Measurements from ENCODE around the gene GRHL1.

Gene GRHL1

DNA sequence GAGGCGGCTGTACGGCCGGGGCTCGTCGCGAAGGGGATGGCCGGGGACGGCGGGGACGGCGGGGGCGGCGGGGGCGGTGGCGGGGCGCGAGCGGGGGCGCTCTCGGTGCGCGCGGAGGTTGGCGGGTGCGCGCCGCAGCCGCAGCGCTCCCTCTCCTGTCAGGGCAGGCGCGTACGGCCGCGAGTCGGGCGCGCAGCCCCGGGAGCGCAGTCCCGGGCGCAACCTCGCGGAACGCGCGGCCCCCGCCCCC, 296 bp upstream of the GRHL1 start:
- no peak for TF ChIP-seq JUND (IDR thresholded peaks at IDR 0.05; ENCODE audit: low read depth)
- no peak for DNase-seq (ENCODE audit: low read depth in 1 of 2, low spot score in 1 of 2)
- in situ Hi-C loops (cut with HindIII; ENCODE audit: low pct_unique_long_range_greater_than_20kb, low sequenced_read_pairs), result no loop called here

DNA sequence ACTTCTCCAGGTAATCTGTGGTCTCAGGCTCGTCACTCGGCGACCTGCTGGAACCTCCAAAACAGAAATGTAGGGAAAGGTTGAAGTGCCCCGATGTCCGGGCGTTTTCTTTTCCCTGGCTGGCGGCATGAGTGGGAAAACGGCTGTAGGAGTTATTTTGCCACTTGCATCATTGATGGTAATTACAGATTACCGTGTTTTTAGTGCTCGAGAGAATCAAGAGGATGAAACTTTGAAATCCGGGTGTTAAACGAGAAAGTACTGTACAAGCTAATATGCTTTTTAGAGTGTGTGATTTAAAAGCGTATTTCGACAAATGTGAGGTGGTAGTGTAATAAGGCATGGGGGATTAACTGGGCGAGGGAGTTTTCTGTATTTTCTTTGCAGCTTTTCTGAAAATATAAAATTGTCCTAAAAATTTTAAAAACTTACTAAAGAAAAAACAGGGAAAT, 819 bp downstream of the GRHL1 start:
- no peak for DNase-seq (ENCODE audit: low read depth in 1 of 2, low spot score in 1 of 2)
- no peak for TF ChIP-seq JUND (IDR thresholded peaks at IDR 0.05; ENCODE audit: low read depth)
- in situ Hi-C loops (cut with HindIII; ENCODE audit: low pct_unique_long_range_greater_than_20kb, low sequenced_read_pairs), result no loop called here

DNA sequence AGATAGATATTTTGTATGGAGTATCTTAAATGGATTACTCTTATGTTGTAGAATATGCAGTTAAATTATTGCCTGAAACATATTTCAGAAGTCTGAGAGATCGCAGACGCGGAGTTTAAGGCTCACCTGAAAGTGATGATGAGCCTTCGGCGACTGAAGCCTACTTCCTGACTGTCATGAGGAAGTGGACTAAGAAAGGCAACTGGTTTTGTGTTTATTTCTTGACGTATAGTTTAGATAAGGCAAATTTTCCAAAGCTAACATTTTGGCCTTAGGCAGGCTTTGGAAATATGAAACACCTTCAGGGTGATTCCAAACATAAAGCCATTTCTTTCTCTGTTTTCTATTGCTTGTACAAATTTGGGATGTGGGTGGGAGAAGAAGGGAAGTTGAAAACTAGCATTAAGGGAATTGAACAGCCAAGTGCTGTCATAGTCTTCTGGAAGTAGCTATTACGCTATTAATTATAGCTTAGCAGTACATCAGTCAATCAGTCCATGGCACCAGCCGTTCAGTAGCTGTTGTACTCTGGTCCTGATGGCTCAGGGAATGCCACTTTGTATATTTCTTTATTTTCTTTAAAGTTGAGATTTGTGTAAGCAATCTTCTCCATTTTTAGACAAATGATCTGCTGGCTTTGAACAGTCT, 1.5 kb downstream of the GRHL1 start:
- no peak for TF ChIP-seq JUND (IDR thresholded peaks at IDR 0.05; ENCODE audit: low read depth)
- in situ Hi-C loops (cut with HindIII; ENCODE audit: low pct_unique_long_range_greater_than_20kb, low sequenced_read_pairs), result no loop called here
- no peak for DNase-seq (ENCODE audit: low read depth in 1 of 2, low spot score in 1 of 2)

DNA sequence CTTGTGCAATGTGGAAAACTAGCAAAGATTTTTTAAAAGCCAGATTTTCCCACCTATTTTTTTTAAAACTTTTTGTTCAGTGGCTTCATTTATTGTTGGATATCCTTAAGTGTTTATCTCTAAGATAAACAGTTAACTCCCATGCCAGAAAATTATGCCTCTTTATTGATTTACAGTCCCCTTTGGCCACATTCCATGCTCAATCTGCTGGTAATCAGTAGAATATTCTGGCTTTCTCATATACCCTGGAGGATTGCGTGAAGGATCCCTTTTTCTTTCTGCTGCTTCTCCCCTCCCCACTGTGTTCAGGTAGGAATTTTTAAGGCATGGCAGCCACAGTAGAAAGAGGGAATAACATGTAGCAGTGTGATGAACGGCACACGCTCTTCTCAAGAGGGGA, 2.6 kb downstream of the GRHL1 start:
- TF ChIP-seq JUND (IDR thresholded peaks at IDR 0.05; ENCODE audit: low read depth), result no peak
- DNase-seq (ENCODE audit: low read depth in 1 of 2, low spot score in 1 of 2), result no peak
- in situ Hi-C loops (cut with HindIII; ENCODE audit: low pct_unique_long_range_greater_than_20kb, low sequenced_read_pairs), result no loop called here

DNA sequence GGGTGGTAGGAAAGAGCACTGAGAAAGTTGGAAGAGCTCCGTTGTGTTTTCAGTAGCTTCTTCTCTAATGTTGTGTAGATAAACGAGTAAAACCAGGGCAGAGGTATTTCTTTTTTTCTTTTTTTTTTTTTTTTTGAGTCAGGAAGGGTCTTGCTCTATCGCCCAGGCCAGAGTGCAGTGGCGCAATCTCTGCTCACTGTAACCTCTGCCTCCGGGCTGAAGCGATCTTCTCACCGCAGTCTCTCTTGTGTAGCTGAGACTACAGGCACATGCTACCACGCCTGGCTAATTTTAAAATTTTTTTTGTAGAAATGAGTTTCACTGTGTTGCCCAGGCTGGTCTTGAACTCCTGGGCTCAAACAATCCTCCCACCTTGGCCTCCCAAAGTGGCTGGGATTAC, 6.6 kb downstream of the GRHL1 start:
- TF ChIP-seq JUND (IDR thresholded peaks at IDR 0.05; ENCODE audit: low read depth), result no peak
- in situ Hi-C loops (cut with HindIII; ENCODE audit: low pct_unique_long_range_greater_than_20kb, low sequenced_read_pairs), result no loop called here
- no peak for DNase-seq (ENCODE audit: low read depth in 1 of 2, low spot score in 1 of 2)

DNA sequence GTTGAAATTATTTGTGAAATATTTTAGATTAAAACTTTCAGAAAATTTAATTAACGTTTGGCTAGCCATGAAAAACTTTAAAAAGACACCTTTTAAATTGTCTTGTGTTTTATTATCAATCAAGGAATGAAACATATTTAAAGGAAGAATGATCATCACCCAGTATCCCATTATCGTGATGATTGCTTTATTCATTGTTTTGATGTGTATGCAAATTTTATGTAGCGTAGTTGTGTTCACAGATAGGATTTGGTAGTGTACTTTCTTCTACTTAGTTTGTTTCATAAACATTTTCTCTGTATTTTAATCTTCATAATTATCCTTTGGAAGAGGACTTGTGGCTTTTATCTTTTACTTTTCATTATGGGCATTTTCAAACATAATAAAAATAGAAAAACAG, 7.8 kb downstream of the GRHL1 start:
- in situ Hi-C loops (cut with HindIII; ENCODE audit: low pct_unique_long_range_greater_than_20kb, low sequenced_read_pairs), result no loop called here
- no peak for TF ChIP-seq JUND (IDR thresholded peaks at IDR 0.05; ENCODE audit: low read depth)

DNA sequence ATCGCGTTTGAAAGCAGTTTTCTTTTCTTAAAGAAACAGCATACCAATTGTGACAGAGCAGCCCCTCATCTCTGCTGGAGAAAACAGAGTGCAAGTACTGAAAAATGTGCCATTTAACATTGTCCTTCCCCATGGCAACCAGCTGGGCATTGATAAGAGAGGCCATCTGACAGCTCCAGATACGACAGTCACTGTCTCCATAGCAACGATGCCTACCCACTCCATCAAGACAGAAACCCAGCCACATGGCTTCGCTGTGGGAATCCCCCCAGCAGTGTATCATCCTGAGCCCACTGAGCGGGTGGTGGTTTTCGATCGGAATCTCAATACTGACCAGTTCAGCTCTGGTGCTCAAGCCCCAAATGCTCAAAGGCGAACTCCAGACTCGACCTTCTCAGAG, 9.5 kb downstream of the GRHL1 start:
- in situ Hi-C loops (cut with HindIII; ENCODE audit: low pct_unique_long_range_greater_than_20kb, low sequenced_read_pairs), result no loop called here
- TF ChIP-seq JUND (IDR thresholded peaks at IDR 0.05; ENCODE audit: low read depth), result no peak
- no peak for DNase-seq (ENCODE audit: low read depth in 1 of 2, low spot score in 1 of 2)

More for the DNA sequence above, 7.8 kb downstream of the GRHL1 start:
- no peak for DNase-seq (ENCODE audit: low read depth in 1 of 2, low spot score in 1 of 2)

DNA sequence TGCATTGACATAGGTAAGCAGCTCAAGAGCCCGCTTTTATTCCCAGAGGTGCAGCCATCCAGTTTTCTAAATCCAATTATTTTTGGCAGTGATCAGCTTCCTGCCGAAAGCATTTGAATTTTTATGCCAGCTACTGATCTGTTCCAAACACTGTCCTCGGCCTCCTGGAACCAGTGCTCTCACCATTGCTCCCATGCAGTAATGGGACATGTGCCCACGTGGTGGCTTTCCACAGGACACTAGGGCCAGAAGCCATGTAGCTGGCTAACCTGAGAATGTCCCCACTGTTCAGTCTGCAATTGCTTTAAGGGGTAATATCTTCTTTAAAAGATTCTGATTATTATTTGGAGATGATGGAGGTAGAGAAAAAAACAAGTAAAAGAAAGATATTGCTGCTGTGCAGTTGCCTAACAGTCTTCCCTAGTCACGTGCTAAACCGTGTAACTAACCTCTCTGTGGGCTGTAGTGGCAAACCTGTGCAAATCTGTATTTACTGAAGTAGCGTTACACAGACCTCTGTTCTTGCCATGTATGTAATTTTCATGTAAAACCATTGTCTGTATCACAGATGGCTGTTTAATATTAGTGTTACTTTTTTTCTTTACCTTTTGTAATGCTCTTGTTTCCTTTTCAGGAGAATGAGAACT, 13.0 kb downstream of the GRHL1 start:
- no peak for DNase-seq (ENCODE audit: low read depth in 1 of 2, low spot score in 1 of 2)
- in situ Hi-C loops (cut with HindIII; ENCODE audit: low pct_unique_long_range_greater_than_20kb, low sequenced_read_pairs), result no loop called here

DNA sequence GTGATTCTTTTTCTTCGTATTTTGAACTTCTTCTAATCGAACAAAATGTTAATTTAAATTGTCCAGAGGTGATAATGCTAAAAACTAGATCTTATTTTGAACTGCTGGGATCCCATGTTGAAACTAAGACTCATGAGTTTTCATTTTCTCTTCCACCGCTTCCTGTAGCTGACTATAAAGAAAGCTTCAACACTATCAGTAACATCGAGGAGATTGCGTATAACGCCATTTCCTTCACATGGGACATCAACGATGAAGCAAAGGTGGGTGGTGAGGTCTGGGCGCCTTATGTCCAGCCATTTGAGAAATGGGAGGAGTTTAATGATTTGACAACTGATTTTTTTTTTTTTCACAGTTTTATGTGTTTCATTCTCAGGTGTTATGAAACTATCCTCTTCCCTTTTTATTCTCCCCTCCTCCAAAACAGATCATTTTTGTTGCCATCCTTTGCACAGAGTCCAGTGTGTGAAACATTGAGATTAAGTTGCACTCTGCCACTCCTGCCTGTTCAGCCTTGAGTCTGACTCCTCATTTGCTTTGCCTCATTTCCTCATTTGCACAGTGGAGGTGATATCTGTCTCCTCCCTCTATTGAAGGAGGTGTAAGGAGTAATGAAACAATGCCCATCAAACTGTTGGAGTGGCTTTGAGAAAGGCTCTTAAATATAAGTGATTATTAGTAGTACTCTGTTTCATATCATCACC, 13.8 kb downstream of the GRHL1 start:
- DNase-seq (ENCODE audit: low read depth in 1 of 2, low spot score in 1 of 2), result no peak
- no peak for TF ChIP-seq JUND (IDR thresholded peaks at IDR 0.05; ENCODE audit: low read depth)
- in situ Hi-C loops (cut with HindIII; ENCODE audit: low pct_unique_long_range_greater_than_20kb, low sequenced_read_pairs), result no loop called here

More for the DNA sequence above, 13.0 kb downstream of the GRHL1 start:
- no peak for TF ChIP-seq JUND (IDR thresholded peaks at IDR 0.05; ENCODE audit: low read depth)

DNA sequence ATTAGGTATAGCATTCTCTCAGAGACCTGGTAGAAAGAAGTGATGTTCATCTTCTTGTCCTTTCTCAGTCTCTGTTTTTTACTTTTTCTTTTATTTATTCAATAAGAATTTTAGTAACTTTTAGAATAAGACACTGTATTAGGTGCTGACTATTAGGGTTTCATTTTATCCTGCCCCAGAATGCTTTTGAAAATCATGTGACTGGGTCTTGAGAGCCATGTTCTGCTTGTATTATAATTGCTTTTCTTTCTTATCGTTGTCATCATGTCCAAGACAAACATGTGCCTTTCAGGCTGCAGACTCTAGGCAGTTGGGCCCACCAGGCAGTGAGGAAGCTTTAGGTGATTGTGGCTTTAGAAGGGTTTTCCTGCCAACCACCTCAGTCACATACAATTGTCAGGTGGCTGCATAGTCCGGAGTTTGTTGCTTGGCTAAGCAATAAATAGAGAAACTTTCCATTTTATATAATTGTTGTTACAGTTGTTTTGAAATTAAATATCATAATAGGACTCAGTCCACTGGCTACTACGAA, 15.1 kb downstream of the GRHL1 start:
- DNase-seq (ENCODE audit: low read depth in 1 of 2, low spot score in 1 of 2), result no peak
- in situ Hi-C loops (cut with HindIII; ENCODE audit: low pct_unique_long_range_greater_than_20kb, low sequenced_read_pairs), result no loop called here
- no peak for TF ChIP-seq JUND (IDR thresholded peaks at IDR 0.05; ENCODE audit: low read depth)

DNA sequence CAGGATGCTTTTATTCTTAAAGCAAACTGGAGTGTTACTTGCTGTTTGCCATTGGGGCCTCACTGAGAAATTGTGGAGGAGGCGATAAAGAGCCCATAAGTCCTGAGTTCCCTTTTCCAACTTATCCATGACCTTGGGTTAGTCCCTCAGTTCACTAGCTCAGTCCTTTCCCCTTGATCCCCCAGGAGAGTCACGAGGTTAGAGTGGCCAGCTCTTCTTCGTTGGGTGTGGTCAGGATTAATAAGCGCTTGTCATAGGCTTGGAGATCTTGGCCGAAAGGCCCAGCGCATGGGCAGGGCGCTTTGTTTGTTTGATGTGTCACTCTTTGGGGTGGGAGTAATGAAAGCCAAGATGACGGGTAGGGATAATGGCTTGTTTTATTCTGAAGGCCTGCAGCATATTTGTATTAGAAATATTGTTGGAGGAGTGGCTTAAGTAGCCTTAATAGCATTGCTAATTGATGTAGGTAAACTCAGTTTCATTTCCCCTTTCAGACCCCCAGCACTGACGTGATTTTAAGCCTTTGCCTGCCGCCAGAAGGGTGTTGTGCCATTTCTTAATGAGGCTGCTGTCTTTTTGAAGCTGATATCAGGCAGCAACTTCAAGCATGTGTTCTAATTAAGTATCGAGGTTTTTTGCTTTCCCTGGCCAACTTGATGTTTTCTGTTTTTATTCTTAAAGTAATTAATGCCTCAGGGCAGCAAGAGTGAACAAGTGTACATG, 15.7 kb downstream of the GRHL1 start:
- no peak for DNase-seq (ENCODE audit: low read depth in 1 of 2, low spot score in 1 of 2)
- TF ChIP-seq JUND (IDR thresholded peaks at IDR 0.05; ENCODE audit: low read depth), result no peak
- in situ Hi-C loops (cut with HindIII; ENCODE audit: low pct_unique_long_range_greater_than_20kb, low sequenced_read_pairs), result no loop called here

DNA sequence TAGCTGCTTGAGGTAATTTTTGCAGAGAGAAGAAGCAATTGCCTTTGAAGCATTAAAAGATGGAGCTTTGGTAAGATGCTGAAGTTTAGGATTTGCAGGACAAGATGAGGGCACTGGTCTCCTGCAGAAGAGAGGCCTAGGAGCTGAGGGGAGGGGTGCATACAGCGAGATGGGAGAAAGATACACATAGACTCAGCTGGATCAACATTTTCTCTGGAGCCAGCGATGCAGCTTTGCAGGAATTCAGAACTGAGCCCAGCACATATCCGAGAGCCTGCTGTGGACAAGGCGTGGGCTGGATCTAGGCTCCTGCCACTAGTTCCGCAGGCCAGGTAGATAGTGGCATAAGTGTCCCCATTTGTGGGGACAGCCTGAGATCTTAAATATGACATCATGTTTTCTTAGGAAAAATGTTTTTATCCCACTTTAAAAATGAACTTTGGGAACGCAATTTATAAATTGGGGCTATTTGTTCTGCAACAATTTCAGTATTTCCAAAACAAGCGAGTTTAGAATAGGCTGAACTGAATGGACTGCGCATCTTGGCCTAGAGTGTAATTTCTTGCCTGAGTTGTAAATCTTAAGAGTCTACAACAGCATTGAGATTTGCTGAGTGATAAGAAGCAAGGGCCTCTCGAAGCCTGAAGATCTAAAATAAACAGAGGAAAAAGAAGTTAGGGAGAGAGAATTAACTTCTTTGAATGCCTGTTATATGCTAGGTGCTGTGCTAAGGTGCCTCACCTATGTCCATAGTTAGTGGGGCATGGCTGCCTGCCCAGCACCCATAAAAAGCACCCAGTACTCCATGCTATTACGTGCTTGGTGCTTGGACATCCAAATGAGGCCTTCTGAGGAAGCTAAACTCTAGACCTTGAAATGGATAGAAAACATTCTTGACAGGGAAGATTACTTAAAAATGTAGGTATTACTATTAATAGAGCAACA, 17.3 kb downstream of the GRHL1 start:
- no peak for TF ChIP-seq JUND (IDR thresholded peaks at IDR 0.05; ENCODE audit: low read depth)
- in situ Hi-C loops (cut with HindIII; ENCODE audit: low pct_unique_long_range_greater_than_20kb, low sequenced_read_pairs), result no loop called here
- no peak for DNase-seq (ENCODE audit: low read depth in 1 of 2, low spot score in 1 of 2)

Measured in T47D (cell line).